GM18507 (cell line): ENCODE measurements around the gene SYT7.
A peak's percentile ranks its signal among the peaks of the same experiment; 100 is the strongest.

Source experiments
- DNase-seq: peaks from one replicate; pipeline ENCODE4 v3.0.0; 2011; ENCODE audit warnings: low read depth; ENCODE audit not compliant: insufficient read length; ENCODE audit errors: extremely low spot score
- FAIRE-seq: peaks from 2 replicates; lab custom pipeline; 2011; peaks lifted over from hg19 to GRCh38; lab: Jason Lieb, UNC

SYT7 gene

DNA sequence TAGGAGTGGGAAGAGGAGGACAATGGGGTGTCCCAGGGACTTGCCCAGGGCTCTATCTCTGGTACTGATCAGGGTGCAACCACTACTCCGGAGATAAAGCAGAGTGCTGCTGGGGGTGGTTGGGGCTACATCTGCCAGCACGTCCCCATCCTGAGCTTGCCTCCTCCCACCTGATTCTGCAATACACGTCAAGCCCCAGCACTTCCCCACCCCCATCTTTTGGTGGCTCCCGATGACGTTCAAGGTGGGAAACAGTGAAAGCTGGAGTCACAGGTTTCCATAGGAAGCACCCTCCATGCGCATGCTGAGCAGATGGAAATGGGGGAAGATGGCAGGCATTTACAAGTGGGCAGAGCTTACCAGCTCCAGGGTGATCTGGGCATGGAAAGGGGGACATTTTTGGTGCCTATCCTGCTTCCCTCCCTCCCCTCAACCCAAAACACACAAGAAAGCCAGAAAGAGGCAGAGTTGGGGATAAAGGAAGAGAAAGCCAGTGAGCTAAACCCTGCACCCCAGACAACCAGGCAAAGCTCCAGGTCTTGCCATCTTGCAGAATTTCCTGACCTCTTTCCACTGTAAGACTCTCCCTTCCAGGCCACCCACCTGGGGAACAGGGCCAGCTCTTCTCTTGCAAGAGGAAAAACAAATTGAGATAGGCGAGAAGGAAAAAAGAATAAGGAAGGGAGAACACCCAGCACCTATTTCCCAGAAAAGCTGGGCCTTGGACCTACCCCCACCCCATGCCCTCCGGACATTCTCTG, 15.8 kb downstream of the SYT7 start:
- DNase-seq = no peak
- FAIRE-seq = no peak

DNA sequence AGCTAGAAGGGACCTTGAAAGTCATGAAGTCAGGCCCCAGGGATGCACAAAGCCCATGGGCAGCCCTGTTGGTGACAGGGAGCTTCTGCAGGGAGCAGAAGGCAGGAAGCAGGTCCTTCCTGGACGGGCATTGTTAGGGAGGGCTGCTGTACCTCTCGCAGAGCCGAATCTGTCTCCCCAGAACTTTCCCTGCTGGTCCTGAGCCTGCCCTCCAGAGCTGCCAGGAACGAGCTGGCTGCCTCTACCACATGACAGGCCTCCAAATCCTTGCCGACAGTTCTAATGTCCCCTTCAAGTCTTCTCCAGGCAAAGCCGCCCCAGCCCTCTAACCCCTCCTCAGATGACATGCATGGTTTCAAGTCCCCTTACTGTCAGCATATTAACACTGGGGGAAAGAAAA, 20.1 kb downstream of the SYT7 start:
- DNase-seq (no peak), FAIRE-seq (no peak)

DNA sequence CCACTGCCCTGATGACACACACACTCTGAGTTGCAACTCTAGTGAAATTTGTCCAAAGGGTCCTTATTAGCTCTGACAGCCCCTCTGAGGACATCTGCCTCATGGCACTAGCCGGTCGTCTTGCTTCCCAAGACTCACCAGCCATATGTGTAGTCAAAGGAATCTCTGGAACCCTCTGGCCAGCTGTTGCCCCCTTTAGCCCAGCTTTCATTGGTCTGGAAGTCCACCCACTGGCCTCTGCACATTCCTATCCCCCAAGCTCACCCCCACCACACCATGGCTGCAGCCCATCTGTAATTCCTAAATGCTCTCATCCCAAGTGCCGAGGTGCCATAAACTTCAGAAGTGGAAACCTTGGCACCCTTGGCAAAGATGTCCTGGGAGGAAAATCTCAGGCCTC, 24.3 kb downstream of the SYT7 start:
- no peak for FAIRE-seq
- no peak for DNase-seq

DNA sequence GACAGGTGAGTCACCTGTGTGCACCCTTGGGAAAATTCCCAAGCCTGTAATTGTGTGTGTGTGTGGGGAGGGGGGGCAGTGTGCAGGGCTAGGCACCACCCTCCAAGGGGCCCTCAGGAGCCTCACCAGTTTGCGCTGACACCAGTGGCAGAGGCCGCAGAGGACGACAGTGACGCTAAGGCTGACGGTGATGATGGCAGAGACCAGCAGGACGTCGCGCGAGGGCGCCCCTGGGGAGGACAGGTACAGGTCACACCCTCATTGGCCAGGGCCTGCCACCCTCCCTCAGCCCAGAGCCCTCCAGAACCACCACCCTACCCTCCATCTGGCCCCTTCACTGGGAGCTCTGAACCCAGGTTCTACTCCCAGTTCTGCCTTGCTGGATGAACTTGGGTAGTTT, 24.9 kb downstream of the SYT7 start:
- no peak for FAIRE-seq
- DNase-seq = no peak

DNA sequence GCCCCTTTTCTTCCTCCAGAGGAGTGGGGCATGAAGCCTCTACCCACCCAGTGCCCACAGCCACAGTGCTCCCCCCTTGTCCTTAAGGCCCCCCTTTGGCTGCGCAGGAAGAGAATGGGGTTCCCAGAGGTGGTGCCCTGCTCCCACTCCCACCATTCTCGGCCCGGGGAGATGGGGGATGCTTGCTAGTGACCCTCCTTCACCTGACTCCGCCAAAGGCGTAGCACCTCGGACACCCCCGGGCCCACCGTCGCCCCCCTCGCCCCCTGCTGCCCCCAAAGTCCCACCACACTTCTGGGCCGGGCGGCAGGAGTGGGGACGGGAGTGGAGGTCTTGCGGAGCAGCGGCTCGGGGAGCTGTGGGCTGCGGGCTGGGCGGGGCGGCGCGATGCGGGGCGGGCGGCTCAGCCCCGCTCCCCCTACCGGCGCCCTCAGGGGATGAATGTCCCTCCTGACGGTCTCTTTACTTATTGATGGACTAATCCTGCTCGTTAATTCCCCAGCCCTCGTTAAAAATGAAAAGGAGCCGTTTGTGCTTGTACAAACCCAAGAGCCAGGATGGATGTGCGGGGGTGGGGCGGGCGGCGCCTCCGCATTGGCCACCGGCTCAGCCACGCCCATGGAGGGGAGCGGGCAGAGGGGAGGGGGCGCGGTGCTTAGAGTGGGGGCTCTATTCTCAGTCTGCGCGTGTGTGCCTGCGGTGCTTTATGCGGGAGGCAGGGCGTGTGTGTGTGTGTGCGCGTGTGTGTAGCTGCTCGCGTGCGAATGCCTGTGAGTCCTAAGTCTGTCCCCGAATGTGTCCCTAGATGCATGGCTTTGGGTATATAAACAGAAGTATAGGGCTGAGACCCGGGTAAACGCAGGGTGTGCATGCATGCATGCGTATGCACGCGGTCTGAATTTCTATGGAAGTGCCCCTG, 25.6 kb downstream of the SYT7 start:
- FAIRE-seq = no peak
- DNase-seq = no peak

DNA sequence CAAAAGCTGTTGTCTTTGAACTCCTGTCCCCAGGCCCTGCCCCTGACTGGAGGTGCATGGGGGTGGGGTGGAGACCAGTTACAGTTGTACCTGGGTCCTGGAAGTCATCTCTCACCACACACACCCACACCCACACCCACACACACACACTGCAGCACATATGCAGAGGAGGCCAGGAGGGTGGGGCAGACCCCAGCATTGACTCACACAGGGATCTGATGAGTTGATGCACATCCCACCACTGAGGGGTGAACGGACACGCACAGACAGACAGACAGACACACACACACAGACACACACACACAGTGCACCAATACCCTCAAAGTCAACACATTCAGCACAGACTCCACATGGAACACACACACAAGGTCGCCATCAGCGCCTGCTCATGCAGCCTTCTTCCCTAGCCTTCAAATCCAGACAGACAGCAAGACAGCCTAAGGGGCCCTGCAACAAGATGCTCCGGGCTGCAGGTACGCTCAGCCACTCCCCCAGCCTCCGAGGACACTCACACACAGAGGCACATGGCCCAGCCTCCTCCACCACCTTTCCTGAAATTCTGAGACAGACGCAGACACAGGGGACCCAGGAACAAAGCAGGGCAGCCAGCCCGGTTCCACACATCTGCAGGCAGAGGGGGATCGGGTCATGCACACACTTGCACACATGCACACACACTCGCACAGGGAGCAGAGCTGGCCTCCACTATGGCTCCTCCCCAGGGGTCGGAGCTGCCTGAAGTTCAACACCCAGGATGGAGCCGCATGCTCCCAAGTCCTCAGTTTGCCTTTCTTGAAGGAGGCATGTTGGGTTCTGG, 26.5 kb downstream of the SYT7 start:
- FAIRE-seq (no peak), DNase-seq (no peak)

DNA sequence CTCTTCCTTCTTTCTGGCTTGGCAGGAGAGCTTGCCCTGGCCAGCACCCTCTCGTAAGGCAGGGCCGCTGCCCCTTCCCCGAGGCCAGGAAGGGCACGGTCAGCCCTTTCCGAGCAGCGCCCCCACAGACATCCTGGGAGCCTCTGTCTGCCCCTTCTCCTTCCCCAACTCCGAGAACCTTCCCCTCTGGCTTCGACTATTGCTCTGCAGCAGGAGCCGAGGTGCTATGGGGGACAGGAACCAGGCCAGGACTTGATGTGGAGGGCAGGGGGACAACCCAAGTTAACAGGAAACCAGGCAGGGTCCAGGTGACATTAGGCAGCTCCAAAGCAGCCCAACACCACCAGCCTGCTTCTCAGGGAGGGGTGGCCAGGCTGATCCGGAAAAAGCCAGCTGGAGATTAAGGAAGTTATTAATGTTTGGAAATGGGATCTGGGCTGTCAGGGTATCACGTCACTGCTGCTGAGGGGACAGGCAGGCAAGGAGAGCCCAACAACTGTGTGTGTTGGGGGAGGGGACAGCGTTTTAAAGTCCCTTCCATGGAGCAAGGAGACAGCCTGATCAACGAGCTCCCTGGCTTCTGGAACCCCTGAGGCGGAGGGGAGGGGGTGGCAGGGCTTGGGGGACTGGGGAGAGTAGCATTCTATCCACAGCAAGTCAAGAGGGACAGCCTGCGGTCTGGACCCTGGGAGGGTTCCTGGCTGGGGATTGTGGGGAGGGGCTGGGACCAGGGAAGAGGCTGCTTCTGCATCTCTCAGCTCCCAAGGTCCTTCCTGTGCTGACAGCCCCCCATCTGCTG, 27.3 kb downstream of the SYT7 start:
- FAIRE-seq (no peak), DNase-seq (no peak)

DNA sequence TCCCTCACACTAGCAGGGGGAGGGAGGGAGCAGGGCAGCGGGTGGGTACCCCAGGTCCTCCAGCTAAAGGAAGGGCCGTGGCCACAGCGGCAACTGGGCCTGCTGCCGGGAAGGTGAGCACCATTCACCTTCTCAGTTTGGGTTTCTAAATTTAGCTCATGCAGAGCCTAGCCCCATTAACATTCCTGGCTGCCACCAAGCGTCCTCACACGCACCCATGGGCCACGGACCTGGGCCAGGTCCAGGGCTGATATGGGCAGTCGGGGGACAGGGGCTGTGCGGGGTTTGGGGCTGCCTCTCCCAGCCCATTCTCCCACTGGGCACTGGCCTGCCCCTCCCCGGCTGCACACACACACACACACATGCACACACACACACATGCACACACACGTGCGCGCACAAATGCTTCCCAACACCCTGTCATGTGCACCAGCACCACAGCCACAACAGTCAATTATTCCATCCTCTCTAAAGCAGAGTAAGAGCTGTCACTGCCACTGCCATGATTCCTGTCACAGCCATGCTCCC, 28.7 kb downstream of the SYT7 start:
- no peak for DNase-seq
- FAIRE-seq = no peak

DNA sequence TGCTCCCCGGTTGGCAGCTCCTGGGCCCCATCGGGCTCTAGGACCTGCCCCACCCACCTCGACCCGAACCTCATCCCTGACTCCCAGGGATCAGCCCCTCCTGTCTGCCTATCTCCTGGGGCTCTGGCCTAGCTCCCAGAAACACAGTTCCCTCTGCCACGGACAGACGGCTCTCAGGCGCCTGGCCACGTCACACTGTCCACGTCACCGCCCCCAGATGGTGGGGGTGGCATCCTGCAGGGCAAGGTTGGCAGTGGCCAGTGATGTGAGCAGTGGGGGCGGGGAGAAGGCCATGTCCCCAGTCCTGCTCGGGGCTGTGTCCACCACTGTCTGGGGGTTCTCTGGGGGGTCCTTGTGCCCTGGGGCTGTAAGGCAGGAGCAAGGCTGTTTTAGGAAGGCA, 29.2 kb downstream of the SYT7 start:
- DNase-seq = no peak

DNA sequence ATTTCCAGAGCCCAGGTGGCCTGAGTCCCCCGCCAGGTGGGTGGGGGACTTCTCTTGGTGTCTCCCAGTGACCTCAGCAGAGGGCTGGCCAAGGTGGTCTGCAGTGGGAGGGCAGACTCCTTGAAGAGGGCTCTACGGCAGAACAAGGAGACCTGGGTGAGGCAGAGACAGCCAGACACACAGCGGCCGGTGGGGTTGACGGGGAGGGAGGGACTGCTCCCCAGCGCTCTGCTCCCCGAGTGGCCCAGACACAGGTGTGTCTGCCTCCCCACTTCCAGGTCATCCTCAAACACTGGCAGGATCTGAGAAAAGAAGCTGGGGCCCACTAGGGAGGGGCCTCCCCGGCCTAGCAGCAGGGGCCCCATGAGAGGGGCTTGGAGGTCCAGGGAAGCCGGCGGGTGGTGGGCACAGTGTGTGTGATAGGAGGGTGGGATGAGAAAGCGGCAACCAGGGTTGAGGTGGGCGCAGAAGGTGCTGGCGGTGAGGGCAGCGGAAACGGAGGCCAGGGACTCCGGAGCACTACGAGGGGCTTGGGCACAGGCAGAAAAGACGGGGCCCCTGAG, 30.1 kb downstream of the SYT7 start:
- no peak for DNase-seq
- no peak for FAIRE-seq

More for the DNA sequence above, 29.2 kb downstream of the SYT7 start:
- FAIRE-seq = no peak

DNA sequence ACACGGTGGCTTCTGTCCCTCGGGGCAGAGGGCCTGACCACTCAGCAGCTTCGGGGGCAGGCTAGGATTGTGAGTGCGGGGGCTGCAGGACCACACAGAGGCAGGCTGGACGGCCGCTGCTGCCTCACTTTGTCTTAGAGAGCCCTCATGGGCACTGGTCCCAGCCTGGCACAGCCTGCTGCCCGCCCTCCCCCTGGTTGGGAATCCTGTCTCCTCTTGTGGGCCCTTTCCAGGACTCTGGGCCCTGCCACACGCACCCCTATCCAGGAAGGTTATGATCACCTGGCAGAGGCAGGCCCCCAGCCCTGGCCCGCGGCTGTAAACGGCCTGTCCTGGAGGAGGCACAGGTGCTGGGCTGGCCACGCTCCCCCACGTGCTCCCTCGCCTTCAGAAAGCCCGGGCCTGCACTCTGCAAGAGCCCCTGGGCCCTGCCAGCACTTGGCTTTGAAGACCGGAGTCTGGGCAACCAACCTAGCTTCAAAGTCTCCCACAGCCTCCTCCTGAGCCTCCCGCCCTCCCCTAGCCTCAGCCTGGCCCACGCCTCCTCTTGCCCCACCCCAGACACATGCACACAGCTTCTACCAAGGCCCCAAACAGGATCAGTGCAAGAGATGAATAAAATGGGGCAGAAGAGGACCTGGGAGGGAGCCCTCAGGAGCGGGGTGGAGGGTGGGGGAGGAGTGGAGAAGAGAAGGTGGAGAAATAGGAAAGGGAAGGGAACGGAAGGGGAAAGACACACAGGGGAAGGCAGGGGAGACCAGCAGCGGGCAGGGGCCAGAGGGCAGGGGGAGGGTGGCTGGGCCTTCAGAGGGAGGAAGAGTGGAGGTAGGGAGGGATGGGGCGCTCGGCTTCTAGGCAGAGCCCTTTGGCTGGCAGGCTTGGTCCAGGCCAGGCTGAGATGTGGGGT, 31.0 kb downstream of the SYT7 start:
- no peak for FAIRE-seq
- DNase-seq = no peak

DNA sequence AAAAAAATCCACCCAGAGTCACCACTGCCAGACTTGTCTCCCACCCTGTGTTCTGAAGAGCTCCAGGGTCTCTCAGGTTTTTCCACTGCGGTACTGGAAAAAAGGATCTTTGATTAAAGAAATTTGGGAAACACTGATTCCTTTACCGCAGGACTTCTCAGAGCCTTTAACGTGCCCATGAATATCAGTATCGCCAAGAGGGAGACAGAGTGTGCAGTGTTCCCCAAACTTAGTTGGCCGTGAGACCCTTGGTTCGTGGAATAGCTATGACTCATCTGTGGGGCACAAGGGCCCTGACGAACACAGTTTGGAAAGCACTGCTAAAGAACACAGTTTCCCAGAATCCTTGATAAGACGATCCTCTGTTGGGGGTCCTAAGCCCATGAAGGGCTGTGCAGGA, 31.7 kb downstream of the SYT7 start:
- DNase-seq (no peak), FAIRE-seq (no peak)

DNA sequence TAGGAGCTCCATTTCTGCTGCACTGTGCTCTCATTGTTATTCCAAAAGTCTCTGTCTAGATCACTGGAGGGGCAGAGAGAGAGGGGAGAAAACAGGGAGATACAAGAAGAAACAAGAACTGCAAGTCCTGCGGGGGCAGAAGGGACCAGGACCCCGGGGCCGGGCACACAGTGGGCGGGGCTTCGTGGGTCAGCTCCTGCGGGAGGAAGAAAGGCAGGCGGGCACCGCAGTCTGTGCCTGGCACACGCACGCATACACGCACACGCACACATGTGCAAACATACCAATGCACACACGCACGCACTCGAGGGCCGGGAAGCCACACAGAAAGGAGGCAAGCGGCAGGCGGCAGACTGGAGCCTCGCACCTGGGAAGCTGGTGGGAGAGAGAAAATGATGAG, 33.6 kb downstream of the SYT7 start:
- DNase-seq (no peak), FAIRE-seq (no peak)

DNA sequence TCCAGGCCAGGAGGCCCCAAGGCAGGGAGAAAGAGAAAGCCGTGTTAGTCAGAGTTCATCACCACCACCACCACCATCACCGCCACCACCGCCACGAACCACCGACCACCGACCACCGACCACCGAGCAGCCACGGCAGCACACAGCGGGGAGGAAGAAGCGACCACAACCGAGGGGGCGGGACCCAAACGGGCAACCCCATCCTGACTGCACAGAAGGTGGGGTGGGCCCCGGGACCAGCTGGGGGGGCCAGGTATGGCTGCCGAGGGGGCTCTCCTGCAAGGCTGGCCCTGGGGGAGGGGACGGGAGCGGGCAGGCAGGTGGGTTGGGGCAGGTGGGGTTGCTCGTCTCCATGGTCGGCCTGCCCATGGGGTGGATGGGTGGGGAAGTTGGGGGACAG, 34.2 kb downstream of the SYT7 start:
- FAIRE-seq = no peak
- DNase-seq = no peak

DNA sequence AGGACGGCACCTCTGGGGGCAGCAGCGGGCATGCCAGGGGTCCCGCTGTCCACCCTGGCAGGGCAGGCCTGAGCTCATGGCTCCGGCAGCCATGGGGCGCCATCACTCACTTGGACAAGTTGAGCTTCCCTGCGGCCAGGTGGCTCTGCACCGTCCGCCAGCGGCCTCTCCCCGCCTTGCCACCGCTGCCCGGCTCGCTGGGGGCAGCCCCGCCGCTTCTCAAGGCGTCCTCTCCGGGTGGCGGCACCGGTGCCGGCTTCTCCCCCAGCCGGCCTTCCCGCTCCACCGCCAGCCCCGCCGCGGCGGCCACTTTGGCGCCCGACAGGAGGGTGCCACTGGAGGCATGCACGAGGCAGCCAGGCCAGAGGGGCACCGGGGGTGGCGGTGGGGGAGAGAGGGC, 35.0 kb downstream of the SYT7 start:
- no peak for FAIRE-seq

DNA sequence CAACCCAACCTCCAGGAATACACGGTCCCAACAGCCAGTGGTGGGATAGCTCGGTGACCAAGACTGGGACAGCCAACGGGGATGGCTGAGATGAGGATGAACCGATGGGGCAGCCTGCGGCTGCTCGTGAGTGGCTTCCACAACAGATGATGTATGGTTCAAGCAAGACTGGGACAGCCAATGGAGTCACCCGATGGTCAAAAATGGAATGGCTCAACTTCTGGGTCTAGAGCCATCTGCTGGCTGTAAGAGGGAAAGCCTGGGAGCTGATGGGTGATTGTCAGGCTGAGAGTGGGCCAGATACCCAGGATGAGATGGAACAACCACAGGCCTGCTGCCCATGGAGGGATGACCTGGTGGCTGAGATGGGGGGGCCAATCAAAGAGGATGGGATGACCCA, 35.5 kb downstream of the SYT7 start:
- DNase-seq = peak; percentile 29
- no peak for FAIRE-seq

More for the DNA sequence above, 35.0 kb downstream of the SYT7 start:
- DNase-seq = no peak

DNA sequence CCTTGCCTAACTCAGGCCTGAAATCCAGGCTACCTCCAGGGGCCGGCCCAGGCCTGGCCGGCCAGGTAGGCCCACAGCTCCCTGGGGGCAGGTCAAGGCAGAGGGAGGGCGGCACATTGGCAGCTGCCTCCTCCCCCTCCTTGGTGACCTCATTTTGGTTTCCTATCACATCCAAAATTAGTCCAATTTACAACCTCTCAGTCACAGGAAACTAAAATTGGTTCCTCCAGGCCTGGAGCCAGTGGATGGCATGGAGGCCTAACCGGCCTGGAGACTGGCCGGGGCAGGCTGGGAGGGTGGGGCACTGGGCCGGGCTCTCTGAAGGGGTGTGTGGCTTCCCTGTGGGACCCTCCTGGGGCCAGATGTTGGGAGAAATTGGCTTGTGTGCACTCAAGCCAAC, 36.4 kb downstream of the SYT7 start:
- no peak for DNase-seq
- no peak for FAIRE-seq
